GDM1 (cell line): ENCODE measurements around the gene ARMC2.
"Not testable (repeated sequence)": the region's sequence is repeated elsewhere in the genome, so short reads cannot be mapped to it uniquely, and the experiment has no call there.

Source experiments
- DNase-seq: peaks from one replicate; lab custom pipeline; 2025; lab: John Stamatoyannopoulos, UW

The ARMC2 gene

DNA sequence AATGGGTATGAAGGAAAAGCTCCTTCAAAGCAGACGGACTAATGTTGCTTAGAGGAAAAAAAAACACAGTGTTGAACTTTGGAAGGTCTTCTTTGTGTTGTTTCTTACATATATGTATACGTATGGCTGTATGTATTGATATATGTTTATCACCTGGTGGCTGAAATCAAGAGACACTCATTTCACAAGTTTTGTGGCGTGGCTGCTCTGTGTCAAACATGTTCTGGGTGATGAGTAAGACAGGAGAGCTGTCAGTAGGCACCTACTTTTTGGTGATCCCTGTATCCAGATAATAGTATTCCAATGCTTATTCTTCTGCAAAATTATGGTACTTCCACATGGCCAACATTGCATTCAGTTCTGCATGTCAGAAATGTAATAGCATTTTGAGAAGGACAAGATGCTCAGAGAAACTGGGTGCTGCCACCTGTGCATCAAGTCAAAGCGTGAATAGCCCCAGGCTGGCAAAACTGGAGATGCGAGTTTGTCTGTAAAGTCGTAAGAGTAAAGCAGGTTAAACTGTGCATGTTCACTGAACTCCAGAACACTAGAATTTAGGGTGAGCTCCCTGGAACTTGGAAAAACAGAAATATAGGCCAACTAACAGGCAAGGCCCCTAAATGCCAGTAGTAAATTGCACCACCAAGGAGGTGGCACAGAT, 67.9 kb downstream of the ARMC2 start:
- no peak for DNase-seq

DNA sequence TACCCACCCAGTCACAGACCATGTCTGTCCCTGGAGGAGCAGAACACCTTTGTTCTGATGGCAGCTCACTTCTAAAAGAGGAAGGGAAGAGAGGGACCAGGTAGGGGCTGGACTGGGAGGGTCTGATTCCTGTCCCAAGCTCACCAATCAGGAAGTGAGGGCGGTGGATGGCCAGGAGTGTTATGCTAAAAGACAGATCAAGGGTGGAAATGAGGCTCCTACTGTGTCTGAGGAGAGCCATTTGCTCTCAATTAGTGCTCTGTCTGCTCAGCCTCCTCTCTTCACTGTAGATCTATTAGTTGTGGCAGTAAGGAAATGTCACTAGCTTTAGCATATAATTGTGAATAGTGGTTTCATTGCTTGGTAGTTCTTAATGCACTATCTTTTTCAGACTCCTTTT, 72.5 kb downstream of the ARMC2 start:
- no peak for DNase-seq

- DNase-seq, result no peak
Observed at GRCh38 chr6:108921547-108922361, 73.5 kb downstream of the ARMC2 start.

DNA sequence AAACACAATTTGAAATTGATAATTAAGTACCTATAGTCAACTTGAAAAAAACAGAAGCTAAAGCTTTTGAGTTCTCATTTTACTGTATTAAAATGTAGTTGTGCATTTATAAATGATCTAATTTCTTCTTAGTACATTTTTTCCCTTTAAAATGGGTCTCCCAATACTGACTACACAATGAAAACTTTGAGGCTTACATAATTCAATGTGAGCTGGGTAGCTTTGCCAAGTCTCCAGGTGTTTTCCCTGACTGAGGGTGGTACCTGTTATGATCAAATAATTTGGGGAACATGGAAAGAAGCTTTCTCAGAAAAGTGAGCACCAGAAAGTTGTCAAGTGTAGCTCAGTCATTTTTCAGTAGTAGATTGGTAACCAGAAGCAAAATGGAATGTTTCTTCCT, 74.3 kb downstream of the ARMC2 start:
- DNase-seq, result no peak

GRCh38 chr6:108927927-108928326, 79.7 kb downstream of the ARMC2 start:
- no peak for DNase-seq

GRCh38 chr6:108928650-108929049, 80.4 kb downstream of the ARMC2 start:
- no peak for DNase-seq

GRCh38 chr6:108931090-108931489, 82.9 kb downstream of the ARMC2 start:
- DNase-seq, result not testable (repeated sequence)

DNA sequence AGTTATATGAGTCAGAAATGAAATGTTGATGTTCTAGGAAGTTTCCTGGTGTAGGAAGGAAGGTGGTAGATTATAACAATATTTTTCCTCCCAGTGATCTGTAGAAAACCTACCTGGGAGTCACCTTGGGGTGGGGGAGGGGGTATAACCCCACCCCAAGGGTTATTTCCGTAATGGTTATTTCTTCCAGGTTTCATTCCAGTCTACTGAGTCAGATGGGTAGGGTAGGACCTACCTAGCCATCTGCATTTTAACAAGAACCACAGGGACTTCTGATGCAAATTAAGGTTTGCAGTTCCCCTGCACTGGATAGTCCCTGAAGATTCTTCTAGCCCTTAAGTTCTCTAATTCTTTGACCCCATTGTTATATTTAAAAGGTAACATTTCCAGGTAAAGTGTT, 88.9 kb downstream of the ARMC2 start:
- no peak for DNase-seq

DNA sequence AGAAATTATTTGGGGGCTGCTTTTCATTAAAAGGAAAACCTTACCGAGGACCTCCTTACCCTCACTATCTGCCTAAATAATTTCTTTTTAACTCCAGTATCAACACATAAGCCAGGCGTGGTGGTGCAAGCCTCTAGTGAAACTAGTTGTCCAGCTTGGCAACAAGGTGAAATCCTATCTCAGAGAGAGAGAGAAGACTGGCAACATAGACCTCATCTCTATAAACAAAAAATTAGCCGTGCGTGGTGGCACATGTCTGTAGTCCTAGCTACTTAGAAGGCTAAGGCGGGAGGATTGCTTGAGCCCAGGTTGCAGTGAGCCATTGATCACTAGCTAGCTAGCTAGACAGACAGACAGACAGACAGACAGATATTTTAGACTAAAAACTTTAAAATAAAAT, 92.5 kb downstream of the ARMC2 start:
- DNase-seq, result no peak

DNA sequence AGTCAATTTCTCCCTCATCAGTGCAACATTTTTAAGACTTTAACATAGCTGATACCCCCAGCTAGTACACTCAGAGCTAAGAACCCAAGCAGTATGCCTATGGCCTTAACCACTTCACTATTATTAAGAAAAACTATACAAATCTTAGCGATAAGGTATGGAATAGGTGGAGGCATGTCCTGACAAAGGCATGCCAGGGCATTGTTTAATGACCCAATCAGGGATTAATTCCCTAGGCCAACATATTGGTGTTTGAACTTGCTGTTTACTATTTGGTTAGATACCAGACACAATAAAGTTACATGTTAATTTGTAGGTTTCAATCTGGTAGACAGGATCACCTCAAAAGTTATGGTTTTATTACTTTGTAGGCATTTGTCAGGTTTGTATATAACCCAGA, 93.1 kb downstream of the ARMC2 start:
- DNase-seq, result no peak

GRCh38 chr6:108941859-108942258, 93.6 kb downstream of the ARMC2 start:
- DNase-seq, result no peak

- DNase-seq, result no peak
Observed at GRCh38 chr6:108942556-108943492, 94.6 kb downstream of the ARMC2 start.

- no peak for DNase-seq
Observed at GRCh38 chr6:108944071-108944470, 95.8 kb downstream of the ARMC2 start.

DNA sequence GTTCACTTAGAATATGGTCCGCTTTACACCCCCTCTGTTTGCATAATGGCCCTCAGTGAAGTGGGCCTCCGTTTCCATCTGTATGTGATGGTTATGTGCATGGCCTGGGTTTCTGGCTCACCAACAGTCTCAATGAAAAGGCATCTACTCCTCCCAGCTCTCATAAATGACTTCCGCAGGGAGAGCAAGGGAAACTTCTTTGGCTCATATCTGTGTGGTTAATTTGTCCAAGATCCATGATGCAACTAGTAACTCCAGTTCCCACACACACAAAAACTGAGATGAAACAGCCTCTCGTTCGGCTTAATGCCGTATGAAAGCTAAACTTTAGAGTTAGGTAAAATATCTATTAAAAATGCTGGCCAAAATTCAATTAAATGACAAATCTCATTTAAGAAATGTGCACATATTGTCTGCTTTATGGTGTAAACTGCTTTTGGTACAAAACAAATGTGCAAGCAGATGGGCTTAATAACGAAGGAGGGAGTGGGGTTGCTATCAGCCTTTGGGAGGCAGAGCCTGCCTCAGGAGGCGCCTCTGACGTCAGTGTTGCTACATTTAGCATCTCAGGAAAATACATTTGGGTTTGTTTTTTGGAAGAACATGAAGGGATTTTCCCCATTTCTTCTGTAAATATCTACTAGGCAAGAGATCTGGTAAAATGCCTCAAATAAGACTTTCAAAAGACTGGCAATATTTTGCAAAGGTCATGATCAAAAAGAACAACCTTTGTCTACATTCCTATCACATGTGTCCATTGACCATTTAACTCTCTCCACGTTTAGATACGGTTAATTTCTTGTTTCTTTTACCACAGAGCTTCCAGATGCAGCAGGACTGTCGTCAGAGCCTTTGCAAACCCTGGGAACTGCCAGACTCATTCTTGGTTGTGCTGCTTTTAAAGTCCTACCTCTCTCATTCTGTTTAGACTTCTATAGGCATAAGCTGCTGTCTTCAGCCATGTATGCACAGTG, 96.8 kb downstream of the ARMC2 start:
- no peak for DNase-seq

DNA sequence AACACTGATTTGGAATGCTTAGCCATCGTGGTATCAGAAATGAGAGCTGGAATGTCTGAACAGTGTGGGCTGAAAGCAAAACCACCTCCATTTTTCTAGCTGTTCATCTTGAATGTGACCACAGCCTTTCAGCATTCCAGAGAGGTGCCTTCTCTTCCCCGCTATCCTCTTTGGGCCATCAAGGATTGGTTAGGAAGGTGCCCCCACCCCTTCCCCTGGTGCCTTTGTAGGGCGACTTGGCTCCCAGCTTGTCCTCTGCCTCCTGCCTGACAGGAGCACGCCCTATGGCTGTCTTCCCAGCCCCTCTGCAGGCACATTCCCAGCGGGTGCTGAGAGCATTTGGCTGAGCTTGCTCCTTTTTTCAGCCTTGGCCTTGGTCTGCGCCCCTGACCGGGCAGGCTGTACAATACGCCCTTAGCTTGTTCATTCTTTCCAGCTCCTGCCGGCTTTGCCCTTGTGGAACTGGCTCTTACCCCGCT, 97.5 kb downstream of the ARMC2 start:
- no peak for DNase-seq

DNA sequence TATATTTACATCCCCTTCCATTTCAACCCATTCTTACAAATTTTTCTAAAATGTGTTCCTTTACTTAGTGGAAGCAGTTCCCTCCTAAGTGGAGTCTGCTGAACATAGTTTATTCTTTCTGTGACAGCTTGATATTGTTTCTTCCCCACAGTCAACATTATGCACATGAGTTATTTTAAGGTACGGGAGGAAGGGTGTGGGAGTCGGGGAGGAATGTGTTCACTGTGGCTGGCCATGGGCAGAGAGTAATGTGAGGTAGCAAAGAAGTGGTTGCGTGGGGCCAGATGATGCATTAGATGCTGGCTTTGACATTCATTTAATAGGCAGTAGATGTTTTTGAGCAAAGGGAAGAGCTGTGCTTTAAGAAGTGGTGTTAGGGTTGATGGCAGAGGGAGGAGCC, 98.5 kb downstream of the ARMC2 start:
- peak; percentile 9 for DNase-seq

GRCh38 chr6:108947114-108947854, 99.1 kb downstream of the ARMC2 start:
- DNase-seq, result no peak

GRCh38 chr6:108948181-108948661, 100.0 kb downstream of the ARMC2 start:
- no peak for DNase-seq

GRCh38 chr6:108951351-108951953, 103.2 kb downstream of the ARMC2 start:
- DNase-seq, result no peak
